Measurements from ENCODE around the gene STX17. TPM values are rescaled to one million over a fixed set of nuclear protein-coding genes. Genes with fewer than 3 reads are reported as not detected.

The STX17 gene
- total and polyA plus RNA-seq, 2 of the 13 experiments (the other 11 are each of a cell fraction or from before 2014, with no cell fraction given), result 8.3 to 25.7 TPM

- TF ChIP-seq PHF20 (CRISPR knock-in tag; IDR thresholded peaks at IDR 0.05) (peak; percentile 73; the same call in 1 of the 2 replicates), HES4 (CRISPR knock-in tag; IDR thresholded peaks at IDR 0.05; ENCODE audit: borderline replicate concordance) (peak; percentile 65), ZSCAN21 (CRISPR knock-in tag; IDR thresholded peaks at IDR 0.05; ENCODE audit: borderline replicate concordance) (0 out of 2 replicates have a peak, but pooled peaks have one; percentile 41), TAF1 (CRISPR knock-in tag; IDR thresholded peaks at IDR 0.05) (peak; percentile 83), ZNF782 (CRISPR knock-in tag; IDR thresholded peaks at IDR 0.05; ENCODE audit: borderline replicate concordance) (0 out of 2 replicates have a peak, but pooled peaks have one; percentile 17), ZNF790 (CRISPR knock-in tag; IDR thresholded peaks at IDR 0.05; ENCODE audit: borderline replicate concordance) (peak; percentile 71; the same call in 1 of the 2 replicates), ZSCAN29 (CRISPR knock-in tag; conservative IDR thresholded peaks at IDR 0.05) (no peak), ZNF589 (CRISPR knock-in tag; conservative IDR thresholded peaks at IDR 0.05) (peak; percentile 61; the same call in 1 of the 2 replicates), TMF1 (CRISPR knock-in tag; IDR thresholded peaks at IDR 0.05; ENCODE audit: low read depth) (peak; percentile 57; the same call in 1 of the 2 replicates), ZNF572 (CRISPR knock-in tag; IDR thresholded peaks at IDR 0.05) (peak; percentile 80; the same call in 1 of the 2 replicates), HNRNPL (IDR thresholded peaks at IDR 0.05; ENCODE audit: low read depth, low read length) (peak; percentile 67; the same call in 1 of the 2 replicates), KLF16 (CRISPR knock-in tag; IDR thresholded peaks at IDR 0.05) (peak in 1 of 2 experiments; percentile 69; a peak in 1 of 4 replicates), REPIN1 (CRISPR knock-in tag; IDR thresholded peaks at IDR 0.05; ENCODE audit: borderline replicate concordance, low read depth) (peak; percentile 49; the same call in 1 of the 2 replicates), SNAPC5 (CRISPR knock-in tag; IDR thresholded peaks at IDR 0.05; ENCODE audit: borderline replicate concordance) (peak; percentile 48; the same call in 1 of the 2 replicates), CENPX (CRISPR knock-in tag; IDR thresholded peaks at IDR 0.05) (no peak)
- TF ChIP-seq, protein P1, sequence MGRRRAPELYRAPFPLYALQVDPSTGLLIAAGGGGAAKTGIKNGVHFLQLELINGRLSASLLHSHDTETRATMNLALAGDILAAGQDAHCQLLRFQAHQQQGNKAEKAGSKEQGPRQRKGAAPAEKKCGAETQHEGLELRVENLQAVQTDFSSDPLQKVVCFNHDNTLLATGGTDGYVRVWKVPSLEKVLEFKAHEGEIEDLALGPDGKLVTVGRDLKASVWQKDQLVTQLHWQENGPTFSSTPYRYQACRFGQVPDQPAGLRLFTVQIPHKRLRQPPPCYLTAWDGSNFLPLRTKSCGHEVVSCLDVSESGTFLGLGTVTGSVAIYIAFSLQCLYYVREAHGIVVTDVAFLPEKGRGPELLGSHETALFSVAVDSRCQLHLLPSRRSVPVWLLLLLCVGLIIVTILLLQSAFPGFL (CRISPR knock-in tag; IDR thresholded peaks at IDR 0.05), result no peak
- TF ChIP-seq, protein P2, sequence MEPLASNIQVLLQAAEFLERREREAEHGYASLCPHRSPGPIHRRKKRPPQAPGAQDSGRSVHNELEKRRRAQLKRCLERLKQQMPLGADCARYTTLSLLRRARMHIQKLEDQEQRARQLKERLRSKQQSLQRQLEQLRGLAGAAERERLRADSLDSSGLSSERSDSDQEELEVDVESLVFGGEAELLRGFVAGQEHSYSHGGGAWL (CRISPR knock-in tag; IDR thresholded peaks at IDR 0.05), result peak; percentile 81; the same call in 1 of the 2 replicates
- TF ChIP-seq, protein P3, sequence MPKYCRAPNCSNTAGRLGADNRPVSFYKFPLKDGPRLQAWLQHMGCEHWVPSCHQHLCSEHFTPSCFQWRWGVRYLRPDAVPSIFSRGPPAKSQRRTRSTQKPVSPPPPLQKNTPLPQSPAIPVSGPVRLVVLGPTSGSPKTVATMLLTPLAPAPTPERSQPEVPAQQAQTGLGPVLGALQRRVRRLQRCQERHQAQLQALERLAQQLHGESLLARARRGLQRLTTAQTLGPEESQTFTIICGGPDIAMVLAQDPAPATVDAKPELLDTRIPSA (CRISPR knock-in tag; IDR thresholded peaks at IDR 0.05; ENCODE audit: borderline replicate concordance), result no peak
- TF ChIP-seq, protein P4, sequence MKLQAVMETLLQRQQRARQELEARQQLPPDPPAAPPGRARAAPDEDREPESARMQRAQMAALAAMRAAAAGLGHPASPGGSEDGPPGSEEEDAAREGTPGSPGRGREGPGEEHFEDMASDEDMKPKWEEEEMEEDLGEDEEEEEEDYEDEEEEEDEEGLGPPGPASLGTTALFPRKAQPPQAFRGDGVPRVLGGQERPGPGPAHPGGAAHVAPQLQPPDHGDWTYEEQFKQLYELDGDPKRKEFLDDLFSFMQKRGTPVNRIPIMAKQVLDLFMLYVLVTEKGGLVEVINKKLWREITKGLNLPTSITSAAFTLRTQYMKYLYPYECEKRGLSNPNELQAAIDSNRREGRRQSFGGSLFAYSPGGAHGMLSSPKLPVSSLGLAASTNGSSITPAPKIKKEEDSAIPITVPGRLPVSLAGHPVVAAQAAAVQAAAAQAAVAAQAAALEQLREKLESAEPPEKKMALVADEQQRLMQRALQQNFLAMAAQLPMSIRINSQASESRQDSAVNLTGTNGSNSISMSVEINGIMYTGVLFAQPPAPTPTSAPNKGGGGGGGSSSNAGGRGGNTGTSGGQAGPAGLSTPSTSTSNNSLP (IDR thresholded peaks at IDR 0.05; ENCODE audit: low read depth, low read length), result no peak
- TF ChIP-seq, protein P5, sequence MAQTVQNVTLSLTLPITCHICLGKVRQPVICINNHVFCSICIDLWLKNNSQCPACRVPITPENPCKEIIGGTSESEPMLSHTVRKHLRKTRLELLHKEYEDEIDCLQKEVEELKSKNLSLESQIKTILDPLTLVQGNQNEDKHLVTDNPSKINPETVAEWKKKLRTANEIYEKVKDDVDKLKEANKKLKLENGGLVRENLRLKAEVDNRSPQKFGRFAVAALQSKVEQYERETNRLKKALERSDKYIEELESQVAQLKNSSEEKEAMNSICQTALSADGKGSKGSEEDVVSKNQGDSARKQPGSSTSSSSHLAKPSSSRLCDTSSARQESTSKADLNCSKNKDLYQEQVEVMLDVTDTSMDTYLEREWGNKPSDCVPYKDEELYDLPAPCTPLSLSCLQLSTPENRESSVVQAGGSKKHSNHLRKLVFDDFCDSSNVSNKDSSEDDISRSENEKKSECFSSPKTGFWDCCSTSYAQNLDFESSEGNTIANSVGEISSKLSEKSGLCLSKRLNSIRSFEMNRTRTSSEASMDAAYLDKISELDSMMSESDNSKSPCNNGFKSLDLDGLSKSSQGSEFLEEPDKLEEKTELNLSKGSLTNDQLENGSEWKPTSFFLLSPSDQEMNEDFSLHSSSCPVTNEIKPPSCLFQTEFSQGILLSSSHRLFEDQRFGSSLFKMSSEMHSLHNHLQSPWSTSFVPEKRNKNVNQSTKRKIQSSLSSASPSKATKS (CRISPR knock-in tag; IDR thresholded peaks at IDR 0.05), result peak; percentile 78; the same call in 1 of the 2 replicates
These were observed at the start of gene STX17 (continued) for GRCh38 chr9:99906403-99907207.

Measured in HepG2 (cell line).